ENCODE measurements around the gene SF1.

SF1 gene

DNA sequence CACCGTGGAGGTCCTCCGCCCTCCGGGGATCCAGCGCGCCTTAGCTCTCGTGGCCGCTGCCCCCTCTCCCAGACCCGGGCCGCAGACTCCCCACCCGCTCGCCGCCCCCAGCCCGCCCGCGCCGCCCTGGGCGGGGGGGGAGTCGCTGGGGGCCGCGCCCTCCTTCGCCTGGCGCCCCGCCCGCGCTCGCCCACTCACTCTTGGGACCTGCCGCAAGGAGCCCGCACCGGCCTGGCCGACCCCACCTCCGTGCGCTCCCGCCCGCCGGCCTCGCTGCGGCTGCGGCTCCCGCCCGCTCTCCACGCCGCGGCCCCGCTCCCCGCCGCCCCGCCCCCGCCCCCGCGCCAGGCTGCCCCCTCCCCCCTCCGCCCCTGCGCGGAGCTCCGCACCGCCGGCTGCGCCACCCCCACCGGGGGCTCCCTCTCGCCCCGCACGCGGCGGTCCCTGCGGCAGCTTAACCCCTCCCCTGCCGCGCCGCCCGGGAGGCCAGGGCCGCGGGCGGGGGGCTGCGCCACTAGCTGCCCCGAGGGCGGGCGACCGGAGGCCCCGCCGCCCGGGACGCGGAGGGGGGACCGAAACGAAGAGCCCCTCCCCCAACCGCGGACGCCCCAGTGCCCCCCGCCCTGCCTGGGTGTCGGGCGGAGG is 33.7 kb downstream of the SF1 start:
- no peak for DNase-seq

- no peak for DNase-seq
Measured at GRCh38 chr11:64743591-64744543, 34.5 kb downstream of the SF1 start, which contains the start of gene RASGRP2. Gene RASGRP2 (minus strand): TSS chr11:64744142. CDS start chr11:64742866, 1,276 bp downstream.

GRCh38 chr11:64742889-64743590 is 35.3 kb downstream of the SF1 start:
- DNase-seq, result no peak

- no peak for DNase-seq
Measured at GRCh38 chr11:64742087-64742888, 36.1 kb downstream of the SF1 start.

DNA sequence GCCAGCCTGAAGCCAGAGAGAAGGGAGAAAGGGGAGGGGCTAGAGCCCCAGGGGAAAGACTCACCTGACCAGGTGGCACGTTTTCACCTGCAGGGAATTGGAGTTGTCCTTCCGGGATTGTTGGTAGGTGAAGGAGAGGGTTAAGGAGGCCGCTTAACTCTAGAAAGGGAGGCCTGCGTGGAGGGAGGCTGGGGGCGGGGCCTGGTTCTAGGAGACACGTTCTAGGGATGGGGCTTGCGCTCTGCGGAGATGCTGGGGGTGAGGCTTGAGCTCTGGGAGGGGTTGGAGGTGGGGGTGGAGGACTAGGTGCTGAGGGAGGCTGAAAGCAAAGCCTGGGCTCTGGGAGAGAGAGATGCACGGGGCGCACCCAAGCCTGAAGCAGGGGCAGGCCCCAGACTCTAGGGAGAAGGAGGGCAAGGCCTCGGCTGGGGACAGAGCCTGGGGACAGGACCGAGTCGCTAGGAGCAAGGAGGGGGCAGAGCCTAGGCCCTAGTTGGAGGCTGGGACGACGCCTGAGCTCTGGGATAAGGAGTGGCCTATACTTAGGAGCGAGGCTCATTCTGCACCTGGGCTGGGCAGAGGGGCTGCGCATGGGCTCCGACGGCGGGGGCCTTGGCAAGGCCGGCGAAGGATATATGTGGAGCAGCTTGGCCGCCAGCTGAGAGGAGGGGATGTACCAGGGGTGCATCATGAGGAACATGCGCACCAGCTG is 36.8 kb downstream of the SF1 start:
- DNase-seq, result no peak

- no peak for DNase-seq
Measured at GRCh38 chr11:64739871-64740270, 38.5 kb downstream of the SF1 start.

DNA sequence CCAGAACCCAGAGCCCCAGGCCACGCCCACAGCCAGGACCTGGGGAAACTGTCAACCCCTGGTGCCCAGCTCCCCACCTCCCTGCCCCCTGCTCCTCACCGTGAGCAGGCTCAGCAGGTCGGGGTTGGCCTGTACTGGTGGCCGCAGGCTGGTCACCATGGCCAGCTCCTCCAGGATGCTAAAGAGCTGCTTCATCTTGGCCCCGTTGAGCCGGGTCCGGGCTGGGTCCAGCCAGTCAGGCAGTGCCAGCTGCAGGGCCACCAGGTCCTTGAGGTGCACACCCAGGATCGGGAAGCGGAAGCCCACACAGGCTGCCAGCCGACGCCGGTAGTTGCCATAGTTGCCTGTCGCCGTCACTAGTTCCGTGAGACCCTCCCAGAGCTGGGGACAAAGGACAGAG is 41.7 kb downstream of the SF1 start:
- DNase-seq, result no peak

DNA sequence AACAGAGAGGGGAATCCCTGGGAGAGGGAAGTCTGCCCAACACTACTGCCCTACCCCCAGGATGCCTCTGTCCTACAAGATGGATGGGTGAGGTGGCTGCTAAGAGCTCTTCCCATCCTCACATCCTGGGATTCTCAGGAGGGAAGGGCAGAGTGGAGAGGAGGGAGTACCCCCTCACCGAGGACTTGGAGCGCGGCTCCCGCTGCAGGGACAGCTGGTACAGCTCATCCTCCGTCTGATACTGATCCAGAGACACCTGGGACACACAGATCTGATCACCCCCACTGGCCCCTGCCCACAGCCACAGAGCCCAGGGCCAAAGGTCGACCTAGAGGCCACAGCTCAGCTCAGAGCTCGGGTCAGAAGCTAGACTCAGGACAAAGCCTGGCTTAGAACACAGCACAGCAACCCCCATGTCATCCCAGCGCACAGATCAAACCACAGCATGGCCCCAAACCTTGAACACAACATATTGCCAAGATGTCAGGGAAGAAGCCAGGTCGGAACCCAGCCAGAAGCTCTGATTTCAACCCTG is 42.5 kb downstream of the SF1 start:
- no peak for DNase-seq

DNA sequence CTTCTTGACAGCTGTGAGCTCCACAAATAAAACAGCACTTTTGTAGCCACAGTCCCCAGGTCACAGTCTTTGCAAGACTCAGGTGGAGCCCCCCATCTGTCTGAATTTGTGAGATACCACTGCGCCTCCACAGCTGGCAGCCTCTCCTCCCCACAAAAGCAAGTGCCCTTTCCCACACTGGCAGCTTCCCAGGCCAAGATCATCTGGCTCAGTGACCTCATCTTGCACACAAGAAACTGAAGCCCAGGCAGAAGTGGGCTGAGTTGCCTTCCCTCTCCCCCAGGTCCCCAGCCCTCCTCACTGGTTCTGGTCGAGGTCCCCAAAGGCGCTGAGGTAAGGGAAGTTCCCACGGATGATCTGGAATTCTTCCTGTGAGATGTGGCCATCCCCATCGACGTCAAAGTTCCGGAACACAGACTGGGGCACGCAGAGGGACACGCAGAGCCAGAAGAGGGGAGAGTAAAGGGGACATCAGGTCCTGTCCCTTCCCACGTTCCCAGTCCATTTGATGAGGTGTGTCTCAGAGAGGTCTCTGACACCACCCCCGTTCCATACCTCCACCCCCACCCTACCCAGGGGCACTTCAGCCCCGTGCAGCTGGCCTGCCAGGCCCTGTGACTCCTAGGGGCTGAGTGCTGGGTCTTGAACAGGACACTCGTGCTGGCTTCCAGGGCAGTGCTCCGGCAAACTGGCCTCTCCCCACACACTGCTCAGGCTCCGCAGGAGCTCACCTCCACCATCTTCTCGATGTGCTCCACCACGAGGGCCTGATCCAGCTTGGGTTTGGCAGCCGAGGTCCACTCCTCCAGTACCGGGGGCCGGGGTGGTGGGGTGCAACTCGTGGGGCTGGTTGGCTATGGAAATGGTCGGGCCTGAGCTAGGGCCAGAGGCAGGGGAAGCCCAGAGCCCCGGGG is 43.3 kb downstream of the SF1 start:
- DNase-seq, result no peak

DNA sequence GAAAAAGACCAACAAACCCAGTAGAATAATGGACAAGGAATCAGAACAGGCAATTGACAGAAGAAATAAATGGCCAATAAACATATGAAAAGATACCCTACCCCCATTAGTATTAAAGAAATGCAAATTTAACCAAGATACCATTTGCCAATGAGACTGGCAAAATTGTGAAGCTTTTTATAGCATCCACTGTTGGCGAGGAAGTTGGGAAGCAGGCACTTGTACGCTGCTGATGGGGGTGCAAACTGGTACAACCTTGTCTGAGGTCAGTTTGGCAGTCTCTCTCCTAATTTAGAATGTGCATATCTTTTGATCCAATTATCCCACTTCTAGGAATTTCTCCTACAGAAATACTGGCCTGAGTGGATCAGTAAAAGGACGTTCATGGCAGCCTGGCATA is 46.7 kb downstream of the SF1 start:
- DNase-seq, result no peak

DNA sequence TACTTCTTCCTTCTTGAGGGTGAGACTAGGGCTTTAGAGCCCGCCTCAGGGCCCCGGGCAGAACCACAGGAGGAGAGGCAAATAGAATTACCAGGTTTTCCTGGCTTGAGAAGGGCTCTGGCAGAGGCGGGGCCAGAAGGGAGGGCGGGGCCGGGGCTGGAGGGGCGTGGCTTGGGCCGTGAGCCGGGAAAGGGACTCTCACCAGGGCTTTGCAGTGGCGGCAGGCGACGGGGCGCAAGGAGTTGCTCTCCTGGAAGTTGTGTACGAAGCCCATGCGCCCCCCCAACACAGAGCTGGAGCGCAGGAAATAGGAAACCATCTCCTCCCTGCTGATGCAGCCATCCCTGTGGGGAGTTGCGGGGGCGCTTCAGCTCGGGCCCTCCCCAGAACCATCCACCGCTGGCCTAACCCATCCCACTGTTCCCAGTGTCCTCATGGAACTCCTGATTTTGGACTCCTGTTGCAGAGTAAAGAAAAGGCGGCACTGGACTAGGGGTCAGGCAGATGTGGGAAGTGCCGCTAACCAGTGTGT is 48.4 kb downstream of the SF1 start:
- DNase-seq, result no peak

DNA sequence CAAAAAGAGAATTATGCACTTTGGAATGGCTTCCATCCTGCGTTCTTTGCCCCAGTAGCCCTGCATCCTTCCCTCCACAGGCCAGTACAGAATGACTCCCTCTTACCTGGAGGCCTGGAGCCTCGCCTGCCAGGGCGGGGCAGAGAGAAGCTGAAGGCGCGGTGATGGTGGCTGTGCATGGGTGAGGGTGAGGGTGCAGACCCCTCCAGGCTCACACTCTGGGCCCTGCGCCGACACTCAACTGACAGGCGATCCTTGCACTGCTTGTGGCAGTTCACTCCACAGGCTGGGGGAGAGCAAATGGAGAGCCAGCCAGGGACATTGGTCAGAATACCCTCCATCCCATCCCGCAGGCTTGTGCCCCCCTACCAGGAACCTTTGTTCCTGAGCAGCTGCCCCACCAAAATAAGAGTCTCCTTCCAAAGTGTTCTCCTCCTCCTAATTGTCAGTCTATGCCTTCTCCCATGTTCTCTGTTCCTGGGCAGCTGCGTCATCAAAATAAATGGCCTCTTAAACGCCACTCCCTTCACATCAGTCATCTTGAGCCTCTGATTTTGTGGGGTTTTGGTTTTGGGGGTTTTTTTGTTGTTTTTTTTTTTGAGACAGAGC is 49.5 kb downstream of the SF1 start:
- no peak for DNase-seq

DNA sequence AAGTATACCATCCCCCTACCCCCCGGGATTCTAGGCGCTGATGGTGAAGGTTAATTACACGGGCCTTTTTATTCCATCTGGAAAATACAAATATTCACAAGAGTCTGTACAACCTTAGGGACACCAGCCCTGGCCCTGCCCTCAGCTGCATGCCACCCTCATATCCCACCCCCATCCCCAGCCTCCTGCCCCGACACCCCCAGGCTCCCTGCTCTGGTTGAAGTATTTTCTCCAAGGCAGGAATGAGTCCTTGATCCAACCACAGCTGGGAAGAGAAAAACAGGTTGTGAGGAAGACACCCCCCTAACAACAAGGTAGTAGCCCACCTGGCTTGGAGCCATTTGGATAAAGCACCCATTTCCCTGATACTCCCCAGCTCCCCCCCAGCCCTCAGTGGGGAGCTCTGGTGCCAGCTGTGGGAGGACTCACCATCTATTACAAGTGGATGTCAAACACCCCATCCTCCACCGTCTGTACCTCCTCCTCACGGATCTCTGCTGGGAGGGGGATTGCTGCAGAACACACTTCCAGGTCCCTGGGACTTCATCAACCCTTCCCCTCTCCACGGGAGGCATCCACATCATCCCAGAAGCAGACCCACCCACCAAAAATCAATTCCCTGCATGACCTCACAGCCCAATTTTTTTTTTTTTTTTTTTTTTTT is 51.3 kb downstream of the SF1 start:
- no peak for DNase-seq

DNA sequence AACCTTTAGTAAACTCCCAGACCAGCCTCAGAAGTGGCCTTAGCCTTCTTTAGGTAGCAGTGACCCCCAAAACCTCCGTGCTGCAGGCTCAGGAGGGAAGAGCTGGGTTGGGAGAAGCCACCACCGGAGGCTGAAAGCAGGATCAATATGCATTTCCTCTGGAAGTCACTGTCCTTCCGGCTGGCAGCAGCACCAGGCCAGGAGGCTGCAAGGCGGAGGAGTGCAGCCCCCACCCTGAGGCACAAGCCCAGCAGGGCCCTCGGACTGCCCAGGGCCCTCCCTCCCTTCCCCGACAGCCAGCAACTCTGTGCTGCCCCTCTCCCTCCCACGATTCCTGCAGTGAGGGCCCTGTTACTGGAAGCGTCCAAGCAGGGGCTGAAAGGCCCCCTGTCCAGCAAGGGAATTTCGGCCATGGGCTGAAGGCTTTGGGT is 52.1 kb downstream of the SF1 start:
- DNase-seq, result no peak

DNA sequence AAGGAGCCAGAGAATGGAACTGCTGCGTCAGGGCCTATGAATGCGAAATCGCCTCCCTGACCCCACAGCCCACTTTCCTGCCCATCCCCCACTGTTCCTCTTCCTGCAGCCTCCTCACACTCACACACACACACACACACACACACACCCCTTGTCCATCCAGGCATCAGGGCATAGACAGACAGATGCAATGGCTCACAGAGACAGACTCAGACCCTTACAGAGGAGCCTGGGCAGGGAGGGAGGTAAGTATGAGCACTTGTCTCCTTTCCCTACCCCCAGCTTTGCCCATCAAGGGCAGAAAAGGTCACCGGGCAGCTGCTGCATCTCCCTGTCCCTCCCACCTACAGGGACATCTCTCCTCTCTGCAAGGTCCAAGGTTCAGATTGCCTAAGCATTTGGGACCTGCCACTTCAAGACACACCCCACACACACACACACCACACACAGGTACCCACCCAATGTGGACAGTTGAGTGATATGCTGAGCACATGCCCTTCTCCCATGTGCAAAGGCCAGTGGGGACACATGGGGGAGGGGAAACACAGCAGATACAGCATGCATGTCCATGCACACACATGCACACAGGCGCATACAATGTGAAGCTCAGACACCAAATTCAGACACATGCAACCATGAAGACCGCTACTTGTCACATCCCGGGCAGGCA is 53.3 kb downstream of the SF1 start:
- DNase-seq, result no peak

- no peak for DNase-seq
Measured at GRCh38 chr11:64723907-64724862, 54.2 kb downstream of the SF1 start.

DNA sequence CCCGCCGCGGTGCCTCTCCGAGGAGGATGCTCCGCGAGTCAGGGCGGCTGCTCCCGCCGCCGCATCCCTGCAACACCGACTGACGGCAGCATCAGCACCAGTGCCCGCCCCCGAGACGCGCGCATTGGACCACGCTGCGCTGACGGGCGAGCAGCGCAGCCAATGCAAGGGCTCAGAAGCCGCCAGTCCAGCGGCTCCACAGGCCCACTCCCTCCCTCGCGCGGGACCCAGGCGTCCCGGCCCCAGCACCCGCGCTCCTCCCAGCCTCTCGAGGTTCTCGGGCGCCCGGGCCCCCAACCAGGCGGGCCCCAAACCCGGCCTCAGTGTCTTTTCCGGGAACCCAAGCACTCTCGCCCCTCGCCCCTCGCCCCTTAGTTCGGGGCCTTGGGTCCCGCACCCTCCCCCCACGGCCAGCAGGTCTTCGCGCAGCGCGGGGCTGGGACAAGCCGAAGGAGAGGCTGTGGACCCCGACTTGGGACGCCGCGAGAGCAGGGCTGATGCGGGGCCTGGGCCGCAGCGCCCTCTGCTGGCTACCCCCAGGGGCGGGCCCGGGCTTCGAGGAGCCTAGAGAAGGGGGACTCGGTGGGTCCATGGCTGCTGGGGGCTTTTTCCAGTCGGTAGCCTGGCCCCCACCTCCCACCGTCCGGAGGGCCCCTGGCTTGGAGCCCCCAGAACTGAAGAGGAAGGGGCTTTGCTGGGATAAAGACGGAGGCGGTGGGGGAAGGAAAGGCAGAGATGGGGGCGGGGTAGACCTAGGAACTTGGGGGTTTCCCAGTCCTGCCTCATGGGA is 55.0 kb downstream of the SF1 start, which contains the start of gene NRXN2:
TSS of gene NRXN2 (minus strand) at position 81 of the 790 bp plus-strand sequence. CDS start 9,498 bp downstream, outside the sequence.
- peak; percentile 80 for DNase-seq

Measured in NCI-H1092 treated with DMSO at 0.1 percent for 48 hours (cell line).